Karpas-422 (cell line): ENCODE data around the gene FRMD4B. TPM values are rescaled to one million over a fixed set of nuclear protein-coding genes. Genes with fewer than 3 reads are reported as not detected.

Experiments
- DNase-seq: peaks from one replicate; pipeline ENCODE4 v3.0.0-alpha.2; 2015
- H2AFZ ChIP-seq: fragments of 200-600 bp; sonication (generic); 2 replicates; pipeline ENCODE4 v1.6.1; 2014; ENCODE audit warnings: antibody characterized with exemption, low read length, mixed read lengths
- H3K27ac ChIP-seq: fragments of 200-600 bp; sonication (generic); 2 replicates; pipeline ENCODE4 v1.5.1; 2014; ENCODE audit warnings: mild to moderate bottlenecking, low read length, moderate library complexity
- H3K27me3 ChIP-seq: fragments of 200-600 bp; sonication (generic); 2 replicates; pipeline ENCODE4 v1.6.1; 2014; ENCODE audit warnings: low read length, mixed read lengths
- H3K36me3 ChIP-seq: fragments of 200-600 bp; sonication (generic); 2 replicates; pipeline ENCODE4 v1.6.1; 2014; ENCODE audit warnings: low read length, mixed read lengths; ENCODE audit not compliant: insufficient read depth
- H3K4me1 ChIP-seq: fragments of 200-600 bp; sonication (generic); 2 replicates; pipeline ENCODE4 v1.6.1; 2014; ENCODE audit warnings: mild to moderate bottlenecking, low read length, mixed read lengths
- H3K4me2 ChIP-seq: fragments of 200-600 bp; sonication (generic); 2 replicates; pipeline ENCODE4 v1.6.1; 2014; ENCODE audit warnings: low read length, low read depth, mild to moderate bottlenecking; ENCODE audit not compliant: poor library complexity, severe bottlenecking
- H3K4me3 ChIP-seq: fragments of 200-600 bp; sonication (generic); 2 replicates; pipeline ENCODE4 v1.5.1; 2014; ENCODE audit warnings: mild to moderate bottlenecking, antibody characterized with exemption, low read length, mixed read lengths
- H3K79me2 ChIP-seq: fragments of 200-600 bp; sonication (generic); 2 replicates; pipeline ENCODE4 v1.6.1; 2014; ENCODE audit warnings: mild to moderate bottlenecking, low read length, mixed read lengths
- H3K9ac ChIP-seq: fragments of 200-600 bp; sonication (generic); 2 replicates; pipeline ENCODE4 v1.6.0; 2014; ENCODE audit warnings: low read length
- H3K9me2 ChIP-seq: fragments of 200-600 bp; sonication (generic), shearing (Covaris generic); replicated peaks from 2 replicates; pipeline ENCODE4 v1.6.0; 2014; ENCODE audit warnings: mild to moderate bottlenecking, low read length, moderate library complexity; ENCODE audit not compliant: insufficient read depth
- H3K9me3 ChIP-seq: fragments of 300-700, 200-600 bp; sonication (generic); 2 replicates; pipeline ENCODE4 v1.6.1; 2014; ENCODE audit warnings: low read length, mixed read lengths
- H4K20me1 ChIP-seq: fragments of 200-600 bp; sonication (generic); 2 replicates; pipeline ENCODE4 v1.6.1; 2014; ENCODE audit warnings: mild to moderate bottlenecking, antibody characterized with exemption, low read length, low read depth; ENCODE audit not compliant: insufficient read depth
- total RNA-seq: library from RNA; depleted of rRNA; stranded (reverse); fragments of >200 nt; shearing (Covaris generic); gene quantifications from 2 replicates; pipeline ENCODE4 v1.2.3, GENCODE V29; 2014; ENCODE audit warnings: low replicate concordance

The FRMD4B gene
- total RNA-seq, 1 experiment from 2014 or later, result not detected

- H4K20me1 ChIP-seq, result no peaks in the 10 kb centered on the region
- H3K9me3 ChIP-seq, result no peaks in the 10 kb centered on the region
- no peaks in the 10 kb centered on the region for H3K36me3 ChIP-seq
- H3K9ac ChIP-seq, result no peak overlapping the region
- no peaks in the 10 kb centered on the region for H3K9me2 ChIP-seq
- H3K4me1 ChIP-seq, result no peaks in the 10 kb centered on the region
- no peak overlapping the region for H3K4me3 ChIP-seq
- no peak overlapping the region for H2AFZ ChIP-seq
- DNase-seq, result no peak
- H3K27me3 ChIP-seq, result no peaks in the 10 kb centered on the region
- peak overlapping the region; percentile 34 for H3K4me2 ChIP-seq
- H3K79me2 ChIP-seq, result no peaks in the 10 kb centered on the region
- H3K27ac ChIP-seq, result no peak overlapping the region
Measured at GRCh38 chr3:69199942-69200341, 185.9 kb downstream of the FRMD4B start.

- H4K20me1 ChIP-seq, result no peaks in the 10 kb centered on the region
- no peaks in the 10 kb centered on the region for H3K9me3 ChIP-seq
- H3K4me1 ChIP-seq, result no peaks in the 10 kb centered on the region
- no peak overlapping the region for H3K4me3 ChIP-seq
- H3K79me2 ChIP-seq, result no peaks in the 10 kb centered on the region
- H3K9me2 ChIP-seq, result no peaks in the 10 kb centered on the region
- no peak overlapping the region for H3K4me2 ChIP-seq
- H3K27ac ChIP-seq, result no peak overlapping the region
- H3K9ac ChIP-seq, result no peak overlapping the region
- H3K27me3 ChIP-seq, result no peaks in the 10 kb centered on the region
- DNase-seq, result no peak
- H2AFZ ChIP-seq, result no peak overlapping the region
- H3K36me3 ChIP-seq, result no peaks in the 10 kb centered on the region
Measured at GRCh38 chr3:69197922-69198530, 187.9 kb downstream of the FRMD4B start.

DNA sequence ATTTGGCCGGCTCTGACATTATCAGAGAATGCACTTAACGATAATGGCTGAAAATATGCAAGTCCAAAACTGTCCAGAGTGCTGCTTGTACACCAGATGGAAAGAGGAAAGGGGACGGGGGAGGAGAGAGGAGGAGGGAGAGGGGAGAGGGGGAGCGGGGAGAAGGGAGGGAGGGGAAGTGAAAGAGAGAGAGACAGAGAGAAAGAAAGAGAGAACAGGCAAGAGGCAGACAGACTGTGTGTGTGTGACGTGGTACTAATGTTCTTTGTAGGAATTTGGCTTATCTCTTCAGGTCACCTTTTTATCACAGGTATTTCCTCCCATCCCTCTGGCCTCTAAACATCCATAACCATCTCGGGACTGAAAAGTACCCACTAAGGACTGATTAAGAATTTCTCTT, 188.4 kb downstream of the FRMD4B start:
- no peaks in the 10 kb centered on the region for H3K4me1 ChIP-seq
- H3K9ac ChIP-seq, result no peak overlapping the region
- no peaks in the 10 kb centered on the region for H3K9me3 ChIP-seq
- H4K20me1 ChIP-seq, result no peaks in the 10 kb centered on the region
- no peaks in the 10 kb centered on the region for H3K27me3 ChIP-seq
- H2AFZ ChIP-seq, result no peak overlapping the region
- H3K4me2 ChIP-seq, result no peak overlapping the region
- no peaks in the 10 kb centered on the region for H3K36me3 ChIP-seq
- DNase-seq, result no peak
- no peaks in the 10 kb centered on the region for H3K79me2 ChIP-seq
- no peaks in the 10 kb centered on the region for H3K9me2 ChIP-seq
- no peak overlapping the region for H3K27ac ChIP-seq
- no peak overlapping the region for H3K4me3 ChIP-seq

- Histone ChIP-seq H4K20me1 (no peaks in the 10 kb centered on the region), H3K79me2 (no peaks in the 10 kb centered on the region), H2AFZ (no peak overlapping the region), H3K9ac (no peak overlapping the region), H3K36me3 (no peaks in the 10 kb centered on the region), H3K27me3 (no peaks in the 10 kb centered on the region), H3K9me2 (no peaks in the 10 kb centered on the region), H3K4me1 (no peaks in the 10 kb centered on the region), H3K4me3 (no peak overlapping the region), H3K27ac (no peak overlapping the region), H3K9me3 (no peaks in the 10 kb centered on the region), H3K4me2 (no peak overlapping the region)
- no peak for DNase-seq
Measured at GRCh38 chr3:69196876-69197275, 189.0 kb downstream of the FRMD4B start.

GRCh38 chr3:69194431-69195165, 191.3 kb downstream of the FRMD4B start:
- no peak overlapping the region for H3K4me3 ChIP-seq
- H2AFZ ChIP-seq, result no peak overlapping the region
- no peak for DNase-seq
- H4K20me1 ChIP-seq, result no peaks in the 10 kb centered on the region
- no peaks in the 10 kb centered on the region for H3K9me3 ChIP-seq
- H3K36me3 ChIP-seq, result no peaks in the 10 kb centered on the region
- no peak overlapping the region for H3K4me2 ChIP-seq
- H3K27me3 ChIP-seq, result no peaks in the 10 kb centered on the region
- H3K9ac ChIP-seq, result no peak overlapping the region
- no peak overlapping the region for H3K27ac ChIP-seq
- no peaks in the 10 kb centered on the region for H3K79me2 ChIP-seq
- H3K9me2 ChIP-seq, result no peaks in the 10 kb centered on the region
- H3K4me1 ChIP-seq, result no peaks in the 10 kb centered on the region

DNA sequence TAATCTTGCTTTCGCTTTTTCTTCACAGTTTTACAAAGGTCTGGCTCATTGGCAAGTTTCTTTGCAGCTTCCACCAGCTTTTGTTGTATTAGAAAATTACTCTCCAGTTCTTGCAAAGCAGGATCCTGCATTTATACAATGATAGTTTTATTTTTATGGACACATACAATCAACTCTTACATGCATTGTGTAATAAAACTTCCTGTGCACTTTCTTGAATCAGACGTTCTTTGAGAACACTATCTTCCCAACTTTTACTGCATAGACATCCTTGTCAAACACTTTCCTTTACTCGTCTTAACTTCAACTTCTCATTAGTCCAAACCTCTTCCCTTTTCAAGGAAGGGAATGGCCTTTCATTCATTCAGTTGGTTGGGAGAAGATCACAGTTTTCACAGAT, 192.1 kb downstream of the FRMD4B start:
- Histone ChIP-seq H3K9me2 (no peaks in the 10 kb centered on the region), H3K4me1 (no peaks in the 10 kb centered on the region), H3K36me3 (no peaks in the 10 kb centered on the region), H3K9me3 (no peaks in the 10 kb centered on the region), H3K4me2 (no peak overlapping the region), H3K27ac (no peak overlapping the region), H2AFZ (no peak overlapping the region), H3K4me3 (no peak overlapping the region), H4K20me1 (no peaks in the 10 kb centered on the region), H3K9ac (no peak overlapping the region), H3K27me3 (no peaks in the 10 kb centered on the region), H3K79me2 (no peaks in the 10 kb centered on the region)
- DNase-seq, result no peak

- H3K36me3 ChIP-seq, result no peaks in the 10 kb centered on the region
- no peaks in the 10 kb centered on the region for H3K9me3 ChIP-seq
- H3K27ac ChIP-seq, result no peak overlapping the region
- no peaks in the 10 kb centered on the region for H3K9me2 ChIP-seq
- DNase-seq, result no peak
- H2AFZ ChIP-seq, result no peak overlapping the region
- H3K79me2 ChIP-seq, result no peaks in the 10 kb centered on the region
- H3K27me3 ChIP-seq, result no peaks in the 10 kb centered on the region
- H3K4me3 ChIP-seq, result no peak overlapping the region
- H3K4me2 ChIP-seq, result no peak overlapping the region
- no peaks in the 10 kb centered on the region for H3K4me1 ChIP-seq
- no peaks in the 10 kb centered on the region for H4K20me1 ChIP-seq
- no peak overlapping the region for H3K9ac ChIP-seq
Measured at GRCh38 chr3:69191516-69191915, 194.4 kb downstream of the FRMD4B start.

- Histone ChIP-seq H3K27ac (no peak overlapping the region), H3K36me3 (no peaks in the 10 kb centered on the region)
- no peak for DNase-seq
Measured at GRCh38 chr3:69189487-69189886, 196.4 kb downstream of the FRMD4B start.

More at GRCh38 chr3:69189487-69189886, 196.4 kb downstream of the FRMD4B start:
- no peak overlapping the region for H3K4me2 ChIP-seq
- H3K9ac ChIP-seq, result no peak overlapping the region
- no peaks in the 10 kb centered on the region for H3K79me2 ChIP-seq
- H2AFZ ChIP-seq, result no peak overlapping the region
- H4K20me1 ChIP-seq, result no peaks in the 10 kb centered on the region
- no peak overlapping the region for H3K4me3 ChIP-seq
- H3K27me3 ChIP-seq, result no peaks in the 10 kb centered on the region
- H3K9me2 ChIP-seq, result no peaks in the 10 kb centered on the region
- H3K9me3 ChIP-seq, result no peaks in the 10 kb centered on the region
- H3K4me1 ChIP-seq, result no peaks in the 10 kb centered on the region
